Activated T-helper 2 cell treated with anti-CD3 and anti-CD28 coated beads, Interferon-gamma antibody, Interleukin-2, Interleukin-4, amounts not matched to agents 10 μg/mL and 5 μg/mL and 100 μg/mL, durations not matched to agents 14 hours and 24 hours and 36 hours (primary cell): ENCODE data around the gene LIMK1. TPM values are rescaled to one million over a fixed set of nuclear protein-coding genes. Genes with fewer than 3 reads are reported as not detected.
A peak's percentile ranks its signal among the peaks of the same experiment; 100 is the strongest.

ENCODE experiments used
- DNase-seq: peaks from one replicate; pipeline ENCODE4 v3.0.0; 2021; ENCODE audit warnings: low spot score
- H3K27ac Mint-ChIP-seq: one replicate; pipeline ENCODE4 v1.8.0; 2021; ENCODE audit warnings: mixed read lengths
- H3K27me3 Mint-ChIP-seq: one replicate; pipeline ENCODE4 v1.8.0; 2021; ENCODE audit warnings: low read depth, mixed read lengths
- H3K36me3 Mint-ChIP-seq: one replicate; pipeline ENCODE4 v1.8.0; 2021; ENCODE audit warnings: low read depth, mixed read lengths
- H3K4me1 Mint-ChIP-seq: one replicate; pipeline ENCODE4 v1.8.0; 2021; ENCODE audit warnings: low read depth, mixed read lengths
- H3K4me3 Mint-ChIP-seq: one replicate; pipeline ENCODE4 v1.8.0; 2021; ENCODE audit warnings: low read depth, mild to moderate bottlenecking, moderate library complexity, mixed read lengths
- H3K9me3 Mint-ChIP-seq: one replicate; pipeline ENCODE4 v1.8.0; 2021; ENCODE audit warnings: mixed read lengths
- intact Hi-C: fragments of 100-400 bp; cut with micrococcal nuclease; formaldehyde crosslinking; loops from one replicate; pipeline ENCODE4 v1.15.1; 2023
- total RNA-seq: library from RNA; stranded (reverse); gene quantifications from 2 replicates; pipeline ENCODE4 v1.2.3, GENCODE V29; 2022

Gene LIMK1
- total RNA-seq, 1 donor from 2014 or later = 34.4 TPM

DNA sequence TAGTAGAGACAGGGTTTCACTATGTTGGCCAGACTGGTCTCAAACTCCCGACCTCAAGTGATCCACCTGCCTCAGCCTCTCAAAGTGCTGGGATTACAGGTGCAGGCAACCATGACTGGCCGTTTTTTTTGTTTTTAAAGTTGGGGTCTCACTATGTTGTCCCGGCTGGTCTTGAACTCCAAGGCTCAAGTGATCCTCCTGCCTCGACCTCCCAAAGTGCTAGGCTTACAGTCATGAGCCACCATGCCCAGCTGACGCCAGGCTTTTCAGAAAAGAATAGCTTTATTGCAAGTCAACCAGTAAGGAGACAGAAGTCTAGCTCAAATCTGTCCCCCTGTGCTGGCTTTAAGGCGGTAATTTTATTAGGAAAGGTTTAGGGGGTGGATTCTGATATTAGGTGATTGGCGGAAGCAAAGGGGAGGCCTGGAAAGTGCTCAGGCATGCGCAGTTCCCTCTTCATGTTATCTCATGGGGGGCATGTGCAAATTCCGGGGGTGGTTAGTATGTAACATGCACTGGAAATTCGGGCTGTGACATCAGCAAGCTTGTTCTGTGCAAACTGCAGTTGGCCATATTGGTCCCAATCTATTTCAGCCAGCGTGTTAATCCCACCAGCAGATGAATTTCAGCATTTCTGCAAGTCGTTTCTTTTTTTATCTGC, 42.7 kb downstream of the LIMK1 start:
- intact Hi-C loops = no loop called here
- Mint-ChIP-seq H3K27me3 (no peaks in the 10 kb centered on the region), H3K36me3 (peaks cover 2% of the 10 kb centered on the region), H3K9me3 (no peaks in the 10 kb centered on the region), H3K4me3 (no peak overlapping the region), H3K27ac (no peak overlapping the region), H3K4me1 (no peaks in the 10 kb centered on the region)
- no peak for DNase-seq

DNA sequence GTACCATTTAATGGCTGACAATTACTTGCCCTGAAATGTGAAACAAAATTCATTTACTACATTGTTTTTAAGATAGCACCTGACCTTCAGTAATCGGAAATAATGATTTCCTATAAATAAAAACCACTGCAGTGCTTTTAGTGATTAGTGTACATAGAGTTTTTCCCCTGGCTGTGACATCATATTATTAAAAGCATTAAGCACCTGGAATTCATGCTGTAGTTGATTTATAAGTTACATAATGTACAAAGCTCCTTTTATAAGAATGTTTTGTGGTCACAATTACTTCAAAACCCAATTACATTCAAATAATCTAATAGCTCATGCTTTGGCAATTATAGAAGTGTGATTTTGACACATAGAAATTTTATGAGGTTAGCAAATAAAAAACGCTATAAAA, 46.3 kb downstream of the LIMK1 start:
- Mint-ChIP-seq H3K4me3 (no peak overlapping the region), H3K27me3 (no peaks in the 10 kb centered on the region), H3K27ac (no peak overlapping the region), H3K9me3 (no peaks in the 10 kb centered on the region), H3K4me1 (peaks cover 5% of the 10 kb centered on the region), H3K36me3 (no peaks in the 10 kb centered on the region)
- intact Hi-C loops = loop anchor here (10.0 kb wide), 1 partner anchor 65 kb away; no protein-coding TSS in a partner anchor
- DNase-seq = no peak

DNA sequence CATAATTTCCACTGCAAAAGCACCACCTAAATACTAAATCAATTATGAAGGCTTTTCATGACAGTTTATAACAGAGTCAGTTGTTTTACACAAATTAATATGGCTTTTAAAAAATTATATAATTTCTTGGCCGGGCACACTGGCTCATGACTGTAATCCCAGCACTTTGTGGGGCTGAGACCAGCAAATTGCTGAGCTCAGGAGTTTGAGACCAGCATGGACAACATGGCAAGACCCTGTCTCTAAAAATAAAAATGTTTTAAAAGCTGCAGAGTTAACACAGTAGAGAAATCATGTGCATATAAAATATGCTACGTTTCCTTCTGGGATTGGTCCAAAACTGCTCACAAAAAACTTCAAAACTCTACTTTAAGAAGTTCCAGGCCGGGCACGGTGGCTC, 46.9 kb downstream of the LIMK1 start:
- Mint-ChIP-seq H3K9me3 (no peaks in the 10 kb centered on the region), H3K4me1 (peaks cover 5% of the 10 kb centered on the region), H3K27me3 (no peaks in the 10 kb centered on the region), H3K36me3 (no peaks in the 10 kb centered on the region), H3K27ac (no peak overlapping the region), H3K4me3 (no peak overlapping the region)
- intact Hi-C loops = loop anchor here (10.0 kb wide), 1 partner anchor 66 kb away; no protein-coding TSS in a partner anchor
- no peak for DNase-seq

DNA sequence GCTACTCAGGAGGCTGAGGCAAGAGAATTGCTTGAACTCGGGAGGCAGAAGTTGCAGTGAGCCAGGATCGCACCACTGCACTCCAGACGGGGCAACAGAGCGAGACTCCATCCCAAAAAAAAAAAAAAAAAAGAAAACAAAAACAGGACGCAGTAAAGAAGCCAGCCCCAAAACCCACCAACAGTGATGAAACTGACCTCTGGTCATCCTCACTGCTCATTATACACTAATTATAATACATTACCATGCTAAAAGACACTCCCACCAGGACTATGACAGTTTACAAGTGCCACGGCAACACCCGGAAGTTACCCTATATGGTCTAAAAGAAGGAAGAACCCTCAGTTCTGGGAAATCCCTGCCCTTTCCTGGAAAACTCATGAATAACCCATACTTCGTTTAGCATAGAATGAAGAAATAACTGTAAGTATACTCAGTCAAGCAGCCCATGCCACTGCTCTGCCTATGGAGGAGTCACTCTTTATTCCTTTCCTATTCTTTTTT, 50.6 kb downstream of the LIMK1 start:
- H3K4me3 Mint-ChIP-seq = no peak overlapping the region
- intact Hi-C loops = loop anchor here (10.0 kb wide), 1 partner anchor 69 kb away; no protein-coding TSS in a partner anchor
- peak; percentile 18 for DNase-seq
- no peaks in the 10 kb centered on the region for H3K9me3 Mint-ChIP-seq
- H3K27me3 Mint-ChIP-seq = no peaks in the 10 kb centered on the region
- H3K4me1 Mint-ChIP-seq = peaks cover 5% of the 10 kb centered on the region
- no peaks in the 10 kb centered on the region for H3K36me3 Mint-ChIP-seq
- H3K27ac Mint-ChIP-seq = peak overlapping the region; percentile 57

DNA sequence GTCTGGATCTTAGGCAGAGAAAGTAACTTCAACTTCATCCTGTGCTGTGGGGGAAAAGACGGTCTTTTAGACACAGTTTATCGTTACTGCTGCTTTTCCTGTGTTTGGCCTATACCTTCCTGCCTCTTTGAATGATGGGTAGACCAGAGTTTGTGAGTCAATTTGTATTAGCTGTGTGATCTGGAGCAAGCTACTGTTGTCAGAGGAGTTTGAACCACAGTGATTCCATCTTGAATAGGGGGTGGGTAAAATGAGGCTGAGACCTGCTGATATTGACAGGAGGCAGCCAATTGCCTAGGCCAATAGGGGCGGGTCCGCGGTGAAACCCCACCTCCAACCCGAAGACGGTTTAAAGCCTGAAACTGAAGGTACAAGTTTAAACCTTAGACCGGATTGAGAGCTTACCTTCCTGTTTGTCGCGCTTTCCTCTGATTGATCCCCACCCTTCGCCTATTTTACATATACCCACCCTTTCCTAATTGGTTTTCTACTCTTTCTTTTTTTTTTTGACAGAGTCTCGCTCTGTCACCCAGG, 54.8 kb downstream of the LIMK1 start:
- intact Hi-C loops = loop anchor here (10.0 kb wide), 1 partner anchor 74 kb away; no protein-coding TSS in a partner anchor
- peaks cover 7% of the 10 kb centered on the region for H3K4me1 Mint-ChIP-seq
- H3K9me3 Mint-ChIP-seq = no peaks in the 10 kb centered on the region
- no peak overlapping the region for H3K27ac Mint-ChIP-seq
- H3K4me3 Mint-ChIP-seq = no peak overlapping the region
- DNase-seq = no peak
- H3K27me3 Mint-ChIP-seq = no peaks in the 10 kb centered on the region
- no peaks in the 10 kb centered on the region for H3K36me3 Mint-ChIP-seq

DNA sequence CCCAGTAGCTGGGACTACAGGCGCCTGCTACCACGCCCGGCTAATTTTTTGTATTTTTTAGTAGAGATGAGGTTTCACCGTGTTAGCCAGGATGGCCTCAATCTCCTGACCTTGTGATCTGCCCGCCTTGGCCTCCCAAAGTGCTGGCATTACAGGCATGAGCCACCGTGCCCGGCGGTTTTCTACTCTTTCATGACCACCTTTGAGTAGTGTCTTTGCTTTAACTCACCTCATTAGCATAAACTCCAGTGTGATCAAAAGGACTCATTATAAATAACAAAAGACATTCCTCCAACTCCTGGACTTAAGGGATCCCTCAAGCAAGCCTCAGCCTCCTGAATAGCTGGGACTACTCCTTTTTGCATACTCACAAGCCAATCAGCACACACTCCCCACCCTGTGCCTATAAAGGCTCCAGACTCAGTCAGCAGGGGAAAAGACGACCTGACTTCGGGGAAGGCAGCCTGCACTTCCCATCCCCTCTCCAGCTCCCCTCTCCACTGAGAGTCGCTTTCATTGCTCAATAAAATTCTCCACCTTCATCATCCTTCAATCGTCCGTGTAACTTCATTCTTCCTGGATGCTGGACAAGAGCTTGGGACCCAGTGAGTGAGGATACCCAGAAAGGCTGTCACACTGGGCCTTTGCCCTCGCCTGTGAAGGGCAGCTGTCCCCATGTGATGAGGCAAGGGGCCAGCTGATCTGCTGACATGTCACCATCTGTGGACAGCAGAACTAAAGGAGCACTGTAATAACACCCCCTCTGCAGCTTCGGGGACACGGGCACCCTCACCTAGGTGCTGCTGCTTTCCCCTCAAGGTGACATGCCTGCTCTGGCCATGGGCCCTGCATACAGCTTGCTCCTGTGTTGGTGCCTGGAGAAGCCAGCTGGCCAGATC, 55.6 kb downstream of the LIMK1 start:
- Mint-ChIP-seq H3K4me1 (peaks cover 5% of the 10 kb centered on the region), H3K27ac (no peak overlapping the region), H3K9me3 (no peaks in the 10 kb centered on the region), H3K4me3 (no peak overlapping the region), H3K27me3 (no peaks in the 10 kb centered on the region), H3K36me3 (no peaks in the 10 kb centered on the region)
- DNase-seq = no peak
- intact Hi-C loops = loop anchor here (10.0 kb wide), 1 partner anchor 74 kb away; no protein-coding TSS in a partner anchor

DNA sequence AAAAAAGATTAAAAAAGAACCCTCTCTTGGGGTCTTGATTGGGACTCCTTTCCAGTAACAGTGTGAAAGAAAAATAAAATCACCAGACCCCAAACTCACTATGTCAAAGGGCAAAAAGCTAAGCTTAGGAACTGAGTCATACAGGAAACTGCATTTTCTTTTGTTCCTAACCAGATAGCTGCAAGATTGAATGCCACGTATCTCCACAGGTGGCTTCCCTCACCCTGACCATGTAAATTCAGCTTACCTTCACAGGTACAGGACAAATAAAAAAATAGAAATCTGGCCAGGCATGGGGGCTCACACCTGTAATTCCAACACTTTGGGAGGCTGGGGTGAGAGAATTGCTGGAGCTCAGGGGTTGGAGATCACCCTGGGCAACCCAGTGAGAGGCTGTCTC, 58.1 kb downstream of the LIMK1 start:
- Mint-ChIP-seq H3K9me3 (peaks cover 5% of the 10 kb centered on the region), H3K36me3 (no peaks in the 10 kb centered on the region), H3K27ac (no peak overlapping the region), H3K4me1 (peaks cover 2% of the 10 kb centered on the region), H3K27me3 (no peaks in the 10 kb centered on the region), H3K4me3 (no peak overlapping the region)
- intact Hi-C loops = no loop called here
- no peak for DNase-seq

DNA sequence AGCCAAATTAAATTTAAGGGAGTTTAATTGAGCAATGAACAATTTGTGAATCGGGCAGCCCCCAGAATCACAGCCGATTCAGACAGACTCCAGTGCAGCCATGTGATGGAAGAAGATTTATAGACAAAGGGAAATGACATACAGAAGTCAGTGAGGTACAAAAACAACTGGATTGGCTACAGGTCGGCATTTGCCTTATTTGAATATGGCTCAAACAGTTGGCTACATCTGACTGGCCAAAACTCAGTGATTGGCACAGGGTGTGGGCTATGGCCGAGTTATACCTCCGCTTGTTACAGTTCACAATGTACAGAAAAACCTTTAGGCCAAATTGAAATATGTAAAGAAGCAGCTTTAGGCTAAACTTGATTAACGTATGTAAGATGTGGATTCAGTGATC, 59.8 kb downstream of the LIMK1 start:
- intact Hi-C loops = no loop called here
- no peak overlapping the region for H3K4me3 Mint-ChIP-seq
- peaks cover 2% of the 10 kb centered on the region for H3K4me1 Mint-ChIP-seq
- no peaks in the 10 kb centered on the region for H3K27me3 Mint-ChIP-seq
- H3K27ac Mint-ChIP-seq = no peak overlapping the region
- no peaks in the 10 kb centered on the region for H3K36me3 Mint-ChIP-seq
- no peak for DNase-seq
- H3K9me3 Mint-ChIP-seq = peaks cover 5% of the 10 kb centered on the region

DNA sequence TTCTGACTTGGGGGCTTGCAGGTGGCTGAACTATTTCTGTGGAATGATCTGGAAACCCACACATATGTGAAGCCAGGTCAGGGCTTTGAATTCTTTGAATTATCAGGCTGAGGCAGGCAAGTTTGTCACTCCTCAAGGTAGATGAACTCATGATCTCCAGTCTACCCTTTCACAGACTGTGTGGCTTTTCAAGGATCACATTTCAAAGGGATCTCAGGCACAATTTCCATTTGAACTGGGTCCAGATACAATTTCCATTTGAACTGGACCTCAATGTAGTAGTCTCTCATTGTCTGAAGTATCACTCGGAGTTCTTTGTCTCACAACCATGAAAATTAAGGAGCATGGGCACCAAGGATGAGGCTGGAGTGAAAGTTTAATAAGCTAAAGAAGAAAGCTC, 64.9 kb downstream of the LIMK1 start:
- intact Hi-C loops = no loop called here
- Mint-ChIP-seq H3K36me3 (no peaks in the 10 kb centered on the region), H3K4me1 (no peaks in the 10 kb centered on the region), H3K4me3 (no peak overlapping the region), H3K9me3 (peaks cover 5% of the 10 kb centered on the region), H3K27me3 (no peaks in the 10 kb centered on the region), H3K27ac (no peak overlapping the region)
- DNase-seq = no peak

DNA sequence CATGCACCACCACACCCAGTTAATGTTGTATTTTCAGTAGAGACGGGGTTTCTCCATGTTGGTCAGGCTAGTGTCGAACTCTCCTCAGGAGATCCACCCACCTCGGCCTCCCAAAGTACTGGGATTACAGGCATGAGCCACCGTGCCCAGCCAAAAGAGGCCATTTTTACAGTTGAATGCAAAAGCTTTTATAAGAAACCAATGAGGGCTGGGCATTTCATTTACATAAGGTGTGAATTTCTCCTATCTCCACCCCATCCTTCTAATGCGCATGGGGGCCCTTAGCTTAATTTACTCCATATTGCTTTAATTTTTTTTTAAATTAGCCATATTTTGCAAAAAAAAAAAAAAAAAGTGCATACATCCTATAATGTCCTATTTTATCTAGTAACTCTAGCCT, 65.5 kb downstream of the LIMK1 start:
- Mint-ChIP-seq H3K4me3 (no peak overlapping the region), H3K27me3 (no peaks in the 10 kb centered on the region), H3K9me3 (peaks cover 5% of the 10 kb centered on the region), H3K4me1 (no peaks in the 10 kb centered on the region), H3K27ac (no peak overlapping the region), H3K36me3 (no peaks in the 10 kb centered on the region)
- intact Hi-C loops = no loop called here
- no peak for DNase-seq

DNA sequence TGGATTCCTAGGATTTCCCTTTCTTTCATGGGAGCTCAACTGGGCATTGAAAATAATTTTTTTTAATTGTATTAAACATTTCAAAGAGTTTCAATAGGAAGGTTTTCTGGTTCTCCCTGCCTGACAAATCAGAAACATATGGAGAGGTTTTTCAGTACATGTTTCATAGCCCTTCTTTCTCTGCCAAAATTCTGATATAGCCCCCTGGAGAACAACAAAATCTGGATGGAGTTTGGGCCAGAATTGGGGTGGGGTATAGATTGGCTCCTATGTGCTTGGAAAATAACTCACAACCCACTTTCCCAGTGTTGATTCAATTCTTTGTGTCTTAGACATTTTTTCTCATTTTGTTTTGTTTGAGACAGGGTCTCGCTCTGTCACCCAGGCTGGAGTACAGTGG, 66.0 kb downstream of the LIMK1 start:
- Mint-ChIP-seq H3K27ac (no peak overlapping the region), H3K4me1 (no peaks in the 10 kb centered on the region), H3K4me3 (no peak overlapping the region), H3K27me3 (no peaks in the 10 kb centered on the region), H3K9me3 (peaks cover 5% of the 10 kb centered on the region), H3K36me3 (no peaks in the 10 kb centered on the region)
- intact Hi-C loops = no loop called here
- DNase-seq = no peak

DNA sequence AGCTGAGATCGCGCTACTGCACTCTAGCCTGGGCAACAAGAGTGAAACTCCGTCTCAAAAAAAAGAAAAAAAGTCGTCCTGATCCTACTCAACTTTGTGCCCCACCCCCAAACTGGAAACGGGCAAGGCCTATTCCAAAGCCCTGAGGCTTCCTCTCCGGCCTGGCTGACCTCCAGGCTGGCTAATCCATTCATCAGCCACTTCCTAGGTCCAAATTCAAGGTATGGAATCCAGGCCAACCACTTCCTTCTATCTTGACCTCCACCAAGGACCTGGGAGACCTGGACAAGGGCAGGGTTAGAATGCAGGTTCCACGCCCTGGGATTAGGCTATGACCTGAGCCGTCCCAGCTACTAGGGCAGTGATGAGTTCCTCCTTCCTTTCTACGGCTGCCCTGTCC, 70.1 kb downstream of the LIMK1 start:
- H3K27ac Mint-ChIP-seq = no peak overlapping the region
- no peaks in the 10 kb centered on the region for H3K36me3 Mint-ChIP-seq
- no peaks in the 10 kb centered on the region for H3K9me3 Mint-ChIP-seq
- no peak for DNase-seq
- no peaks in the 10 kb centered on the region for H3K27me3 Mint-ChIP-seq
- H3K4me3 Mint-ChIP-seq = no peak overlapping the region
- no peaks in the 10 kb centered on the region for H3K4me1 Mint-ChIP-seq
- intact Hi-C loops = no loop called here
